ENCODE data around the gene FOXP1.

The FOXP1 gene

DNA sequence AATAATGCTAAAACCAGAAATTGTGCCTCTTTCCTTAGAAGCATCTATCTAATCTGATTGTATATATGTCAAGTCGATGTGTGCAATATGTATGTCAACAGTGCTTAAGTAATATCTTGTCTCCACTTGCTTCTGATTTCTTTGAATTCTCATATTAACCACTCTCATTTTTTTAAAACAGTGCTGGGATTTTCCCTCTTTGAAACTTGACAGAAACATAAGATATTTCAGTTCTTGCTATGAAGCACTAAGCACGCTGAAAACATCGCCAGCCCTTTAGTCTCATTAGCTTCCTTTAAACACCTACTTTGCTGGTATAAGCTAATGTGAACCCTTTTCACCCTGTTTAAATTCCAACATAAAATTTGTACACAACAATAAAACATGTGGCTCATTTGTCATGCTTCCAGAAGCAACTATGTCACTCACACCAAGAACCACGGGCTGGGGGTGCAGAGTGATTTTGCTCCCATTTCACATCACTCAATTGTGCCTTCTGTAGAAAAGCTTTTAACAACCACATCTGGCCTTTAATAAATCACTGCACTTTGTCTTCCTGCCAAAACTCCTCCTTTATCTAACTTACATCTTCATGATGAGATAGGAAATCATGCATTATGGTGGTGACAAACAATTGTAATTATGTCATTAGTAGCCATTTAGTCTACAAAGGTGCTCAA, 185.2 kb downstream of the FOXP1 start:
- no peak for DNase-seq (ENCODE audit: low read depth in 2 of 2)

DNA sequence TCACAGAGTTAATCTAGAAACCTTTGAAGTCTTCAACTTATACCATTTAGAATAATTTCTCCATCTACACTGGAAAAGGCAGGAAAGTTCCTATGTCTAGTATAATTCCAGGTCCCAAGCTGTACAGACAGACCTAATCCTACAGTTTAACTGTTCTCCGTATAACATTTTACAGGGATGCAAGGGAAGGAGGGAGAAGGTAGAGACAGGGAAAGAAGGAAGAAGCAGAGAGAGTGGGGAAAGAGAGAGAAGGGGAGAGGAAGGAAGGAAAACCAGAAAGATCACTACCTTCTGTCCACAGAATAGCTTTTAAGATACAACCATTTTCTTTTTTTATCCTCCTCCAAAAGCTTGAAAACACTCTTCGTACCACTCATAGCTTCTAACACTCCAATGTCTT, 185.8 kb downstream of the FOXP1 start:
- DNase-seq (ENCODE audit: low read depth in 2 of 2) = no peak

DNA sequence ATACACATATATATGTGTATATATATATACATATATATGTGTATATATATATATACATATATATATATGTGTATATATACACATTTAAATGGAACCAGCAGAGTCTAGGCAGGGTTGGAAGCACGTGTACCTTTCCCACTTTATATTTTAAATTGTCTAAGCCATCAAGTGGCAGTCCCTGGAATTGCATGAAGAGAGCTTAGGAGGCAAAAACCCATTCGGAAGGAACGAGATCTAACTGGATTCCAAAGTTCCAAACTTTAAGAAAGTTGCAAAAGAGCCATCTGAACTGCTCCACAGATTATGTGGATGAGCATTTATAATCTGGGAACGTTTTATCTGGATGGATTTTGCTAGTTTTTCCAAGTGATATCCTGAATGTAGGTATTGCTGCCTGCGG, 186.5 kb downstream of the FOXP1 start:
- DNase-seq (ENCODE audit: low read depth in 2 of 2) = no peak

DNA sequence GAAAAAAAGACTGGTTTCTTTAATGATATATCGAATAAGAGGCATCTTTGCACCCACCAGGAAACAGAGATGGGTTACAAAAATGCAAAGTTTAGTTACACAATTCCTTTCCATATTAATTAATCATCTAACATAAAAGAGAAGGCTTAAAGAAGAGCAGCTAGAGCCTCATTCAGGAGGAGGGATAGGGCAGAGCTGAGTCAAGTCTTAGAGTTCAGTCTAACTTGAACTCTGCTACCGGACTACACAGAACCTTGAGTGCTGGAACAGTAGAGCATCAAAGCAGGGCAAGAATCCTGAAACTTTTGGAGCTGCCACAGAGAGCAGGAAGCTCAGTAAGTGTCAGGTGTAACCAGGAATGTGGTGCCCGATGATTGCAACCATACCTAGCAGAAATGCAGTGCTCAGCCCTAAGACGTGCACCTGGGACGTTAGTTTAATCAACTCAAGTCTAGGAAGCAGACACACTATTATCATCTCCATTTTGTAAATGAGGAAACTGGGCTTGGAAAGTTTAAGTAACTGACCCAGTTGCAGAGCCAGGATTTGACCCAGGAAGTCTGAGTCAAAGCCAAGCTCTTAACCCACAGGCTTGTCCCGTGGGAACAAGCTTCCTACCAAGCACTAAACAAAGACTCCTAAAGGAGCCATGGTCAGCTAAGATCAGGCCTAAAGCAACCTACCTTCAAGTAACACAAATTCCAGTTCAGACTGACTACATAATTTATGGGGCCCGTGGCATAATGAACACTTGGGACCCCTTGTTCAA, 187.4 kb downstream of the FOXP1 start:
- no peak for DNase-seq (ENCODE audit: low read depth in 2 of 2)

DNA sequence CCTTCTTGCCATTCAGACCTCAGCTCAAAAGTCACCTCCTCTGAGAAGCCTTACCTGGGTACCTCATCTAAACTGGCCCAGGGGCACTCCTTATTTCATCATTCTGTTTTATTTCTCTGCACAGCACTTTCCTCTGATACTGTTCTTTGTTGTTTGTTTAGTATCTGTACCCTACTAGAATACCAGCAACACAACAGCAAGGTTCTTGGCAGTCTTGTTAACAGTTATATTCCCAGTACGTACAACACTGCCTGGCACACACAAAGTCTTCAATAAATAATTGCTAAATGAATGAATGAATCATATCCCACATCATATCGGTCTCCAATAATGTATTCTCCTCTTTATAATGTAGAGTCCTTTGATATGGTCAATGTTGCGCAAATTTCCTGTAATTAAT, 188.1 kb downstream of the FOXP1 start:
- no peak for DNase-seq (ENCODE audit: low read depth in 2 of 2)

DNA sequence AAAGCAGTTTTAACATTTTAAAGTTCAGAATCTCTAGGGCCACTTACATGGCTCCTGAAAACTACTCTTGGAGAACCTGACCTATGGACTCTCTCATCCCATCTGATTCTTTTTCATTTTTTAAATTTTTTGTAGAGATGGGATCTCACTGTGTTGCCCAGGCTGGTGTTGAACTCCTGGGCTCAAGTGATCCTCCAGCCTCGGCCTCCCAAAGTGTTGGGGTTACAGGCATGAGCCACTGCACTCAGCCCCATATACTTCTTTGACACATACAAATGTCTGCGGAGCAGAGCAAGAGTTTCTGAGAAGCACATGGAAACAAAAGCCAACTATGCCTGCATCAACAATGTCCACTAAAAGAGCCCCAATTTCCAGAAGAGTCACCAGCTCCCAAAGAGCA, 189.8 kb downstream of the FOXP1 start:
- no peak for DNase-seq (ENCODE audit: low read depth in 2 of 2)

DNA sequence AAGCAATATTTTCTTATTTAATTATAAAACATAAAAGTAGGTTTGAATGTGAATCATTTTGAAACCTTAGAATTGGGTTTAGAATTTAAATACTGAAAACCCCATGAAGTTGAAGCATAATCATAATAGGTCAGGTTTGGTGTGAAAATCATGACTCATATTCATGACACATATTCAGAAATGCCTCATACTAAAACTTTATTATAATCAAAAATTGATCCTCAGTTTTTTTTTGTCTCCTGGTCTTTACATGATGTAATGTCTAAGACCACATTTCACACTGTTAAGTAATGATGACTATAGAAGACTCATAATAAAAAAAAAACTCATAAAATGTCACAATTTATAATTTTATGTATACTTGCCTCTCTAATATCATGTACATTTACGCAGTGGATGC, 190.4 kb downstream of the FOXP1 start:
- DNase-seq (ENCODE audit: low read depth in 2 of 2) = no peak

DNA sequence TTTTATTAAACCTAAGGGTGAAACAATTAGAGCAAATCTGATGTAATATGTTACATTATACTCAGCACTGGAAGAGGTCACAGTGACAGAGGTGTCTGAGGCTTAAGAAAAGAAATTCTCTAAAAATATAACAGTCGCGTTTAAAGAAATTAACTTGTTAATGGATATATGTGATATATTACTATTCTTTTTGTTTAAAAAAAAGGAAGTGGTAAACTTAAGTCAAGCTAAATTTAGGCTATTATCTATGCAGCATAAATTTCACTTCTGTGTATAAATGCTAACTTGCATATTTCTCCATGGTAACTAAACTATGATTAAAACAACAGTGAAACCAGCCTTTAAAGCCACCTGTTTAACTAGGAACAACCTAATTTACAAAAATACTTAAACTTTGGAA, 191.3 kb downstream of the FOXP1 start:
- DNase-seq (ENCODE audit: low read depth in 2 of 2) = no peak

DNA sequence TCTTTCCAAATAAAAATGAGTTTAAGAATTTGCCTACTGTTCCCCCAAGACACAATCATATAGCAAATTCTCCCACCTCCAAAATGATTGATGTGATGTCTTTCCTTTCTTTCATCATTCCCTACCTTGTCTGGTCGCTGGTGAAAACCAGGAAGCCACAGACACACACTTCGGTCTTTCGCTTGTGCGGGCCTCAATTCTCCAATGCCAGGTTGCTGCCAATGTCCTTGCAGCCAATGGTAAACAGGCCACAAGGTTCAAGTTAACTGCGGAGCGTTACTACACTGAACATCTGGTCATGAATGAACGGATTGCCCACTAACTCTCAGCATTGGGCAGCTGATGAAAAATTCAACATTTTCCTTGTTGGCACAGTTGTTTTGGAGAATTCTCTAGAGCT, 192.2 kb downstream of the FOXP1 start:
- DNase-seq (ENCODE audit: low read depth in 2 of 2) = no peak

DNA sequence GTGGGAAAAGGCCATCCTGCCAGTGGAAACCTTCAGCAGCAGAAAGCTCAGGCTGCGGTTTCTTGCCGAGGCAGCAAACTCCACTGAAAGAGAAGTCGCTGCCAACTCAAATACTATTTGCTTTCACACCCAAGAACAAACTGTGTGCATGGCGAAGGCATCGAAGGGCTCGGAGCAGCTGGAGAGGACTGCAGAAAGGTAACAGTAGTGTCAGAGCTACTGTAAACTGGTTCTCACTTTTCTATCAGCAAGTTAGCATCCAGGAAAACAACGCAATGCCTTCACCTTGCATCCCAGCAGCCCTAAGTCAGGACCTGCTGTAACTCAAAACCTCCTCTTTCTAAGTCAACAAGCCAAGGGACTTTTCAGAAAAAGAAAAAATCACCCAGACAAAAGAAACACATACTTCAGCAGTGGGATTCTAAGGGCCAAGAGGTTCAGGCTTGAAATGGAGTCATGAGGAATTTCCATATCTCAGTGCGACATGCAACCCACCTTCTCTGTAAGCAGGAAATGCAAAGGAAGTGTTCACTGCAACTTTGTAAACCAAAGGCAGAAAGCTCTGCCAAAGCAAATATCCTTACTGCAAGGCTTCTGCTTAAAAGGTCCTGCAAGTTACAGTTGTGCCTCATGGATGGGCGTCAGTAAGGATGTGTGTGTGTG, 193.5 kb downstream of the FOXP1 start:
- DNase-seq (ENCODE audit: low read depth in 2 of 2) = no peak

DNA sequence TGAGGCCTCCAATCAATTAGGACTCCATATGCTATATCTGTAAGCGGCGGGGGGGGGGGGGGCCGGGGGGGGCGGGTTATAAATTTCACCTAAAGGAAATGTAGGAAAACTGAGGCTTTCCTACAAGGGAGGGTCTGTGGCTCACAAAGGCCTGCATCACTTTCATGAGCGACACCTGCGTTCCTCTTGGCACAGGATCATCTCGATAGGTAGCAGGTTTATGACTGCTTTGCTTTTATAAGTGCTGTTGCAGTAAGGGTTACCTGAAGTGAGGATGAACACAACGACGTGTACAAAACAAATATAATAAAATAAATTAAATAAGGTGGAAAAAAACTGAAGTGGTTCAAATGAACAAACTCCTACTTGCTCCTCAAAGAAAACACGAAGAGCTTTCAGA, 194.3 kb downstream of the FOXP1 start:
- DNase-seq (ENCODE audit: low read depth in 2 of 2) = no peak

DNA sequence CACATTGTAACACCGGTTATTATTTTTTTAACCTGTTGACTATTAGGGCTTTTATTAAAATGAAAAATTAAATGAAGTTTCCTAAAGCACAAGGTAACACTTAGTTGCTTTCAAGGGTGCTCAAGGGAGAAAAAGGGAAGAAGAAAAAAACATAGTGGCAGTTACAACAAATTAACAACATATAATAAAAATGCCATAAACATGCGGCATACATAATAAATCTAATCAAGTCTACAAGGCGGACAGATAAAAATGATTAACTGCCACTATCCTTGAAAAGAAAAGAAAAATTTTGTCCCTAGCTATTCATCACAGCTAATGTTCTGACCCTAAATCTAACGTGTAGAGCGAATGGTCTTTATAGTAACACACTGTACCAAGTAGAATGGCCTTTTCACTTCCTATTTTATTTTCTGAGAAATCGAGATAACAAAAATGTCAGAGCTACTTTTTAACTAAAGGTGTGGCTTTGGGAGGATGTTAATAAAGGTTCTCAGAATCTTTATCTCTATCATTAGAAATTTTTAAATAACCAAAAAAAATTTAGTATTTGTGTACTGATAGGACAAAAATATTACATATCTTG, 194.9 kb downstream of the FOXP1 start:
- DNase-seq (ENCODE audit: low read depth in 2 of 2) = no peak

DNA sequence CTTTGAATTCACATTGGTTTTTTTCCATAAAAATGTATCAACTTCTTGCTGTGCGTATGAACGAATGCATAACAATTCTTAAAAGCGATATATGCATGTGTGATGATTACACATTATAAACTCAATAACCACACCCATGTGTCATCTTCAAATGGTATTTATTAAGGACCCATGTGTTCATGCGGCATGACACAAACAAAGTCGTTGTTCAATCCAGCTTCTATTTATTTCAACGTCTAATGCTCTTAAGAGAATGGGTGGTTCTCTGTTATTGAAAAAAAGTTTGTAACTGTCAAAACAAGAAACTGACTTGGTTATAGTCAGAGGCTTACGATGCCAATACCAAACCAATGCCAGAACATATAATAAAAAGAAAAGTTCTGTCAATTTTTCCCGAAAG, 195.9 kb downstream of the FOXP1 start:
- no peak for DNase-seq (ENCODE audit: low read depth in 2 of 2)

DNA sequence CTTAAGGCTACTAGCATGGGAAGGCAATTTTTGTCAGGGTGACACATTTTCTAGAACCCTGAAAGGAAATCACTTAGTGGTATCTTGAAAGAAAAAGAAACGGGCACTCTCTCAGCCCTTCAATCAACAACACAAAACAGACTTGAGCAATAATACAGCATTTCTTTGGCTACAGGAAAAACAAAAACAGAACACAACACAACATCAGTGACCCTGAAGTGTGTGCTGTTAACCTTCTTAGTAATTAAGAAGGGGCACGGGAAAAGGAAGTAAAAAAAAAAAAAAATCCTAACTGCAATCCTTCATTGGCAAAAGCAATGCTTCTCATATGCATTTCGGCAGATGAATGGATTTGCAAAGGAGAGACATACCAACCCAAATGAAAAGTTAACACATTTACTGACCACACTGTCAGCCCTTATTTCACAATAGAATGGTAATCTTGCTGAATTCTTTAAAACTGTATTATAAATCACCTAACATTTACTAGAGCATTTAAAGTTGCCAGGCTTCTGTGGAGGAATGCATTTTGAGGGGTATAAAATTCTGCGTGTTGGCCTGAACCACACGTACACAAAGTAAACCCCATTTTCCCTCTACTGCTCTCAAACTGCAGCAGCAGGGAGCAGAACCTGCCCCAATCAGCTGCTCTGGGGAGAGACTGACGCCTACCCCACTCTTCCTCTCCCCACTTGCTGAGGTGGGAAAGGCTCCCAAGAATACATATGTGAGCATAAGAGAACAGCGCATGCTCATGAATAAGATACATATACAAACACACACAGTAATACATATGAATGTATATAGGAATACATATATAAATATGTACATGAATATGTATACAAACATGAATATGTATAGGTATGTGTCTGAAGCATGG, 198.5 kb downstream of the FOXP1 start:
- no peak for DNase-seq (ENCODE audit: low read depth in 2 of 2)

DNA sequence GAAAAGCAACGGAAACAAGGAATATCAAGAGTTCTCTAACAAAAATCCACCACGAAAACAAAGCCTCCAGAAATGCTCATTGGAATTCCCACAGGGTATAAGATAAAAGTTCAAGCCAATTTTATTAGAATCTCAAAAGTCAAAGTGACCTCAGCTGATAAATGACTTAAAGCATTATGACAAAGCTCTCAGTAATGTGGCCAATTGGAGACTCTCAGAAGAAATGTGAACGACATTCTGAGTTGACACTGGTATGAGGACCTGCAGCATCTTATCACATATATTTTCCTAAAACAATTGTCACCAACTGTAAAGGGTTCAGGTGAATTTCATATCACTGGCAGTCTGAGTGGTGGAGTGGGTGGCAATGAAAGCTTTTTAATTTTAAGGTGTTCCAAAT, 199.1 kb downstream of the FOXP1 start:
- DNase-seq (ENCODE audit: low read depth in 2 of 2) = no peak

DNA sequence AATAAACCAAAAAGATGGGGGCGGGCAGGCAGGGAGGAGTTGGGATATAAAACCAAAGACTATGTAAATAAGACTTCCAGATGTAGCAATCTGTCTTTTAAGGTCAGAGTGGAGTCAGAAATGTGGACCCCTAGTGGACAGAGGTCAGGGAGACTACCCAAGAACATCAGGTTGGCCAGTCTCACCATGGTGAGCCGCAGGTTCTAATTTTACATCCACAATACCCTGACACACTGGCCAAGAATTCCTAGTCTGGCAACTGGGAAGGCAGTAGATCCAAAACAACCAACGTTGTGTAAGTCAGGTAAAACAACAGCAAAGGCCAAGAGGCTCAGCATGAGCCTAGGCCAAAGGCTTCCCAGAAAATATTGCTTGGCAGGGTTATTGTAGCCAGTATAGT, 203.4 kb downstream of the FOXP1 start:
- no peak for DNase-seq (ENCODE audit: low read depth in 2 of 2)

DNA sequence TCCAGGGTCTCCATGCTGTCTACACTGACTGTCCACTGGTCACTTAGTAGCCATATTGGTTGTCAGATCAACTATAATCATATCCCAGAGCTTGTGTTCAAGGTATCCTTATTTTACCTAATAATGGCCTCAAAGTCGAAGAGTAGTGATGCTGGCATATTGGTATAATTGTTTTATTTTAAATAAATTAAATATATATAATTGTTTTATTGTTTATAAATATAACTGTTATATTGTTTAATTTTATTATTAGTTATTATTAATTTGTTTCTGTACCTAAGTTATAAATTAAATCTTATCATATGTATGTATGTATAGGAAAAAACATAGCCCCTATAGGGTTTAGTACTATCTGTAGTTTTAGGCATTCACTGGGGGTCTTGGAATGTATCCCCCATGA, 205.0 kb downstream of the FOXP1 start:
- DNase-seq (ENCODE audit: low read depth in 2 of 2) = no peak

DNA sequence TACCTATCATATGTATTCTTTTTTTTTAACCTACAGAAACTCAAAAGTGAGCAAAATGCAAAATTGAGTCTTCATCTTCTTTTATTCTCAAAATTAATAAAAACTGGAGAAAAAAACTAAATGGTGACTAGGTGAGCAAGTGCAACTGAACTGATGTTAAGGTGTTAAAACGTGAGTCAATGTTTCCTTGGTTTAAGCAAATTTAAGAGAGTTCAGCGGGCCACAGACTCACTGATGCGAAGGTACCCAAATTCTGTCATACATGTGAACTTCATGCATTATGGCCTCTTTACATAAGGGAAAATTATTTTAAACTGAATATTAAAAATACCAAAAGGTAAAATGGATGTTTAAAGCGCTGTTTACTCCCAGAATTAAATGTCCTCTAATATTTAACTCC, 206.6 kb downstream of the FOXP1 start:
- no peak for DNase-seq (ENCODE audit: low read depth in 2 of 2)

DNA sequence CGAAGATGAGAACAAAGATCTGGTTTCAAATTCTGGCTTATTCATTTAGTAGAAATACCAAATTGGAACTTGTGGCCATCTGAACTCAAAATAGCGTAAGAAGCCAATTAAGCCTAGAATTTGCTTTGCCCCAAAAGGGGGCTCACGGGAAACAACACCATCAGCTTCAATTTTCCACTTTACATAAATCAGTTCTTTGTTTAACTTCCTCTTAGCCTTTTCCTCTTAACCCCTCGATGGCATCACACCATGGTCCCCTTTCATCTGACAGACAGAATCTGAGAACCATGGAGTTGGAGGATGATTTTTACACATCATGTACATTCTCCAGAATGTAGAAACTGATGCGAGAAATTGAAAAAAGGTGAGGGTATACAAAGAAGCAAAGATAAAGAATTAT, 207.0 kb downstream of the FOXP1 start:
- DNase-seq (ENCODE audit: low read depth in 2 of 2) = no peak

DNA sequence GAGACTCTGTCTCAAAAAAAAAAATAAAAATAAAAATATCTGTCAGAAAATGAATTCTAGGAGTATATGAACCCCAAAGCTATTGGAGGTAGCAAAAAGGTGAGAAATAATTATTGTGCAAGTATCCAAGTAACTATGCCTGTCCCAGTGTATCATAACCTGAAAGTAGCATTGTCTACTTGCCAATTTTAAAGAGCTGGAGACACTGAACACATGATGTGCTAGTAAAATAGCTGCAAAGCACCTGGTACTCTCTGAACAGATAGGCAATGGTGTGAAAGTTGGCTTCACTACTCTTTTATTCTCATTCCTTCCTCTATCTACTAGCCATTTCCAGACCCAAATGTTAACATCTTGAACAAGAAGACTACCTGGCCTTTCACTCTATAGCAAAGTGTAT, 208.9 kb downstream of the FOXP1 start:
- DNase-seq (ENCODE audit: low read depth in 2 of 2) = no peak

DNA sequence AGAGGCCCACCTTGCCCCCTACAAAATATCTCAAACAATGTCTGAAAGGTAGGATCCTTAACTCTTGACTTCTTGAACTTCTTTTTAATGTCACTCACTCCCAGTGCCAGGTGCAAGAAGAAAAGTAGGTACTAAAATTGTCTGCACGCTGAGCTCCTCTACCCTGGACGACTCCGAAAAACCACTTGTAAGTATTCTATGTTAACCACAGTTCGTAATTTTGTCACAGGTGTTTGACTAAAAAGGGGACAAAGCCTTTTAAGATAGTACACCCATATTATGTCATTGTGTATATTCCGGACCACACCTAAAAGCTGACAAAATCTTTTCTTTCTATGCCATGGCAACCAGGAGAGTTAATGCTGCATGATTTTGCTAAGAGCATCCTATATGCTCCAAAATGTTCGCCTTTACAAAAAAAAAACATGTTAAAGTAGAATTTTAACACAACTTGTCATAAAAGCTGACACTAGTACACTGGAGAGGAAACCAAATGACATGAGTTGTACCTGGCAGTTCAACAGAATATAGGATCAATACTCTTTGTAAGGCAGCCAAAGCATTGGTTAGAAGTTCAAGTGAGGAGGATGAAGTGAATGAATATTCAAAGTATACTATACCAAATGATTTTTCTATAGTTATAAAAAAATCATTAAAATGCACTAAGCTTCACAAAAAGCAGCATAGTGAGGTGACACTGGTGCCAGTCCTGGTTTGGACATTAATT, 210.5 kb downstream of the FOXP1 start:
- DNase-seq (ENCODE audit: low read depth in 2 of 2) = no peak

Data from stimulated activated CD8-positive, alpha-beta memory T cell treated with anti-CD3 and anti-CD28 coated beads, Interleukin-7, amount 100 ng/mL, for 4 hours (primary cell).